CD14-positive monocyte (primary cell): ENCODE measurements around the gene CDH22. TPM values are rescaled to one million over a fixed set of nuclear protein-coding genes. Genes with fewer than 3 reads are reported as not detected.

Source experiments
- DNase-seq, 3 donors: peaks; one replicate each; pipeline ENCODE4 v3.0.0-alpha.2; 2011 to 2022
- H2AFZ ChIP-seq: 2 replicates; pipeline ENCODE4 v1.6.0; 2012; ENCODE audit warnings: mild to moderate bottlenecking, low read depth, low read length, inconsistent platforms; ENCODE audit not compliant: insufficient read depth, poor library complexity, severe bottlenecking
- H3K27ac ChIP-seq, 2 donors: 1 replicate in 1 of 2; 2 replicates in 1 of 2; pipeline ENCODE4 v1.5.1; 2012 to 2013; ENCODE audit warnings: low read length in 2 of 2, control low read depth in 1 of 2, inconsistent platforms in 1 of 2, low read depth in 1 of 2, mild to moderate bottlenecking in 1 of 2
- H3K27me3 ChIP-seq, 2 donors: one replicate each; pipeline versions ENCODE4 v1.6.0 to v1.6.1; 2011 to 2013; ENCODE audit warnings: low read length in 2 of 2; ENCODE audit not compliant: control insufficient read depth in 2 of 2, insufficient read depth in 2 of 2
- H3K36me3 ChIP-seq, 2 donors: replicated peaks in 1 of 2; 1 replicate in 1 of 2; 2 replicates in 1 of 2; pipeline versions ENCODE4 v1.5.1 to v1.6.1; 2012 to 2013; ENCODE audit warnings: low read length in 2 of 2, control low read depth in 1 of 2, inconsistent platforms in 1 of 2, mild to moderate bottlenecking in 1 of 2; ENCODE audit not compliant: insufficient read depth in 2 of 2, control insufficient read depth in 1 of 2
- H3K4me1 ChIP-seq, 2 donors: 1 replicate in 1 of 2; 2 replicates in 1 of 2; pipeline versions ENCODE4 v1.5.1 to v1.6.1; 2012 to 2013; ENCODE audit warnings: low read length in 2 of 2, control low read depth in 1 of 2, inconsistent platforms in 1 of 2, mild to moderate bottlenecking in 1 of 2, moderate library complexity in 1 of 2; ENCODE audit not compliant: insufficient read depth in 2 of 2, control insufficient read depth in 1 of 2
- H3K4me2 ChIP-seq: replicated peaks from 2 replicates; pipeline ENCODE3; 2012; ENCODE audit warnings: low read length, moderate library complexity, mild to moderate bottlenecking; ENCODE audit not compliant: poor library complexity, severe bottlenecking; ENCODE audit errors: extremely low read depth
- H3K4me3 ChIP-seq, 3 experiments: fragments of 200-600 bp in 1 of 3; sonication (generic) in 1 of 3; replicated peaks in 1 of 3; 1 replicate in 2 of 3; 2 replicates in 1 of 3; pipeline ENCODE4 v1.5.1; 2011 to 2013; ENCODE audit warnings: low read length in 3 of 3, mild to moderate bottlenecking in 3 of 3, control low read depth in 2 of 3, low read depth in 2 of 3, inconsistent platforms in 1 of 3, moderate library complexity in 1 of 3
- H3K79me2 ChIP-seq: 2 replicates; pipeline ENCODE4 v1.6.0; 2012; ENCODE audit warnings: mild to moderate bottlenecking, control low read depth, inconsistent platforms, low read length, moderate library complexity; ENCODE audit not compliant: insufficient read depth
- H3K9ac ChIP-seq: 2 replicates; pipeline ENCODE4 v1.6.0; 2017; ENCODE audit warnings: low read length, mild to moderate bottlenecking; ENCODE audit not compliant: insufficient read depth, poor library complexity, severe bottlenecking
- H3K9me3 ChIP-seq, 2 donors: replicated peaks in 1 of 2; 1 replicate in 1 of 2; 2 replicates in 1 of 2; pipeline versions ENCODE4 v1.5.1 to v1.6.1; 2012 to 2013; ENCODE audit warnings: low read length in 2 of 2, control low read depth in 1 of 2; ENCODE audit not compliant: control insufficient read depth in 1 of 2, insufficient read depth in 1 of 2
- H4K20me1 ChIP-seq: 2 replicates; pipeline ENCODE4 v1.6.0; 2012; ENCODE audit warnings: mild to moderate bottlenecking, low read length, control low read depth, moderate library complexity; ENCODE audit not compliant: insufficient read depth
- H3K27ac Mint-ChIP-seq, 7 donors: one replicate each; pipeline ENCODE4 v1.8.0; 2020; ENCODE audit warnings: mild to moderate bottlenecking in 7 of 7, mixed read lengths in 7 of 7, moderate library complexity in 6 of 7, inconsistent platforms in 2 of 7
- H3K27me3 Mint-ChIP-seq, 3 donors: one replicate each; pipeline ENCODE4 v1.8.0; 2021 to 2022; ENCODE audit warnings: low read depth in 3 of 3, mild to moderate bottlenecking in 3 of 3, mixed read lengths in 3 of 3, moderate library complexity in 3 of 3, inconsistent platforms in 1 of 3
- H3K36me3 Mint-ChIP-seq, 2 donors: one replicate each; pipeline ENCODE4 v1.8.0; 2020; ENCODE audit warnings: mixed read lengths in 2 of 2, inconsistent platforms in 1 of 2, mild to moderate bottlenecking in 1 of 2
- H3K4me1 Mint-ChIP-seq: one replicate; pipeline ENCODE4 v1.8.0; 2020; ENCODE audit warnings: mild to moderate bottlenecking, mixed read lengths
- H3K4me3 Mint-ChIP-seq, 2 donors: one replicate each; pipeline ENCODE4 v1.8.0; 2020; ENCODE audit warnings: mild to moderate bottlenecking in 2 of 2, mixed read lengths in 2 of 2, moderate library complexity in 1 of 2
- H3K9me3 Mint-ChIP-seq, 7 donors: one replicate each; pipeline ENCODE4 v1.8.0; 2020 to 2022; ENCODE audit warnings: mixed read lengths in 7 of 7, mild to moderate bottlenecking in 6 of 7, moderate library complexity in 6 of 7, inconsistent platforms in 2 of 7
- WGBS: methylation state at CpG from one replicate; pipeline ENCODE4 v1.1.5; 2013; ENCODE audit warnings: missing lambda C conversion rate; ENCODE audit not compliant: insufficient coverage; 5-methylcytosine and 5-hydroxymethylcytosine counted together
- intact Hi-C, 2 donors: fragments of 100-400 bp; cut with micrococcal nuclease; formaldehyde crosslinking; loops; one replicate each; pipeline versions ENCODE4 v1.15.0 to v1.15.1; 2023
- polyA plus RNA-seq, 3 donors: library from polyadenylated mRNA; depleted of rRNA in 1 of 3; unstranded in 2 of 3; stranded (reverse) in 1 of 3; fragments of 300-500 nt in 2 of 3; fragments of >200 nt in 1 of 3; fragmentation: Illumina TruSeq in 2 of 3; gene quantifications; 1 replicate in 2 of 3; 2 replicates in 1 of 3; pipeline ENCODE4 v1.2.3, GENCODE V29; 2012 to 2021
- TF ChIP-seq, protein P1 (sequence below): fragments of 200-600 bp; IDR thresholded peaks from one replicate; pipeline ENCODE4 v1.8.0; 2022; ENCODE audit warnings: antibody characterized with exemption, mild to moderate bottlenecking

CDH22 gene
- polyA plus RNA-seq, 3 donors = not detected

DNA sequence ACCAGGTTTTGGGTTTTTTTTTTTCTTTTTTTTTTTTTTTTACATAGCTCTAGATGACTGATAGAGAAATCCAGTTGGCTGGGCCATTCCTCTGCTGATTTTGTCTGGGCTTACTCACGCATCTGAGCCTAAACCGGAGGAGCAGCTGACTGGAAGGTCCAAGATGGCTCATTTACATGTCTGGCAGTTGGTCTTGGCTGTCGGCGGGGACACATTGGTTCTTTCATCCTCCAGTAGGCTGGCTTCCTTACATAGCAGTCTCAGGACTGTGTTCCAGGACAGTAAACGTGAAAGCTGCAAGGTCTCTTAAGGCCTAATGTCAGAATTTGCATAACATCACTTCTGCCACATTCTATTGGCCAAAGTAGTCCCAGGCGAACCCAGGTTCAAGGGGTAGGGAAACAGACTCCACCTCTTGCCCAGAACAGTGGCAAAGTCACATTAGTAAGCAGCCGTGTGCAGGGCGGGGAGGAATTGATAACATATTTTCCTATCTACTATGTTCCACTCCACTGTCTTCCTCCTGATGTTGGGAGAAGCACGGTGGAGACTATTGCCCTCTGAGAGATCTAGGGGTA, 87.0 kb downstream of the CDH22 start:
- Histone ChIP-seq H3K4me1 (peaks cover 0 to under 1% of the 10 kb centered on the region in 2 donors), H3K9ac (no peak overlapping the region), H4K20me1 (no peaks in the 10 kb centered on the region), H3K27ac (no peak overlapping the region), H3K4me2 (no peak overlapping the region), H3K27me3 (peaks cover 0 to 16% of the 10 kb centered on the region in 2 donors), H3K36me3 (no peaks in the 10 kb centered on the region), H2AFZ (no peak overlapping the region), H3K9me3 (no peaks in the 10 kb centered on the region), H3K4me3 (no peak overlapping the region), H3K79me2 (no peaks in the 10 kb centered on the region)
- intact Hi-C loops = no loop called here
- H3K27ac Mint-ChIP-seq = no peak overlapping the region
- WGBS = 96% methylated on average over 4 of the region's 9 CpGs
- H3K4me1 Mint-ChIP-seq = peaks cover 6% of the 10 kb centered on the region
- H3K36me3 Mint-ChIP-seq = no peaks in the 10 kb centered on the region
- no peak overlapping the region for H3K4me3 Mint-ChIP-seq
- H3K9me3 Mint-ChIP-seq = peaks cover 0 to 2% (median 0%) of the 10 kb centered on the region in 7 donors
- no peak for DNase-seq
- TF ChIP-seq, protein P1, sequence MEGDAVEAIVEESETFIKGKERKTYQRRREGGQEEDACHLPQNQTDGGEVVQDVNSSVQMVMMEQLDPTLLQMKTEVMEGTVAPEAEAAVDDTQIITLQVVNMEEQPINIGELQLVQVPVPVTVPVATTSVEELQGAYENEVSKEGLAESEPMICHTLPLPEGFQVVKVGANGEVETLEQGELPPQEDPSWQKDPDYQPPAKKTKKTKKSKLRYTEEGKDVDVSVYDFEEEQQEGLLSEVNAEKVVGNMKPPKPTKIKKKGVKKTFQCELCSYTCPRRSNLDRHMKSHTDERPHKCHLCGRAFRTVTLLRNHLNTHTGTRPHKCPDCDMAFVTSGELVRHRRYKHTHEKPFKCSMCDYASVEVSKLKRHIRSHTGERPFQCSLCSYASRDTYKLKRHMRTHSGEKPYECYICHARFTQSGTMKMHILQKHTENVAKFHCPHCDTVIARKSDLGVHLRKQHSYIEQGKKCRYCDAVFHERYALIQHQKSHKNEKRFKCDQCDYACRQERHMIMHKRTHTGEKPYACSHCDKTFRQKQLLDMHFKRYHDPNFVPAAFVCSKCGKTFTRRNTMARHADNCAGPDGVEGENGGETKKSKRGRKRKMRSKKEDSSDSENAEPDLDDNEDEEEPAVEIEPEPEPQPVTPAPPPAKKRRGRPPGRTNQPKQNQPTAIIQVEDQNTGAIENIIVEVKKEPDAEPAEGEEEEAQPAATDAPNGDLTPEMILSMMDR = no peak
- H3K27me3 Mint-ChIP-seq = peaks cover 16 to 30% (median 21%) of the 10 kb centered on the region in 3 donors

DNA sequence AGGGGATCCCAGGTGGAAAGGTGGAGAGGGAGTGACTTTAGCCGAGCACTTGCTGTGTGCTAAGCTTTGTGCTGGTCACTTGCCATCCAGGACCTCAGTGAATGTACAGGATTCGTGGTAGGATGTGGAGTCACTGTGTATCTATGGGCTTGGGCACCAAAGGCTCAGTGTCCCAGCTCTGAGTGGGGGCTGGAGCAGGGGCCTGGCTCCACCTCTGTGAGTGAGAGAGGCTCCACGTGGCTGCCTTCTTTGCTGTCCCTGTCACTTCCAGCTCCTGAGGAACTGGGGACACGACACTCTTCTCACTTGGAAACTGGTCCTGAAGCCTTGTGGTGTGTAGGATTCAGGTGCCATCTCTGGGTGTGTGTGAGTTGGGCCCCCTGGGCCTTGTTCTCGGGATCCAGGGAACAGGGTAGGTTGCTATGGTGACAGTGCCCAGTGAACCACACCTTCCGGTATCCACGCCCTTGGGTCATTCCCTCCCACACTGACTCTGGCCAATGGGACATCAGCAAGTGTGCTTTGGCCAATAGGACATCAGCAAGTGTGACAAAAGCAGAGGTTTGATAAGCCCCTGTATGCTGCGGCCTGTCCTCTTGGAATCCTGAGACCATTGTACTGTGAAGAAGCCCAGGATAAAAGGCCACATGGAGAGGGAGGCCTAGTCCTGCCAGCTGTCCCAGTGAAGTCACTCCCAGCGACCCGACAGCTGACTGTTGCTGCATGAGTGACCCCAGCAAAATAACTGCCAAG, 87.7 kb downstream of the CDH22 start:
- no peak overlapping the region for H3K4me2 ChIP-seq
- Mint-ChIP-seq H3K36me3 (no peaks in the 10 kb centered on the region), H3K4me3 (no peak overlapping the region), H3K27ac (no peak overlapping the region), H3K27me3 (peaks cover 9 to 23% (median 15%) of the 10 kb centered on the region in 3 donors), H3K4me1 (peaks cover 6% of the 10 kb centered on the region), H3K9me3 (peaks cover 0 to 2% (median 0%) of the 10 kb centered on the region in 7 donors)
- peaks cover 0 to 11% of the 10 kb centered on the region in 2 donors for H3K27me3 ChIP-seq
- H3K27ac ChIP-seq = no peak overlapping the region
- H3K4me3 ChIP-seq = no peak overlapping the region
- no peak for DNase-seq
- TF ChIP-seq, protein P1 = no peak
- H3K4me1 ChIP-seq = no peaks in the 10 kb centered on the region
- intact Hi-C loops = no loop called here
- H3K9me3 ChIP-seq = no peaks in the 10 kb centered on the region
- no peak overlapping the region for H2AFZ ChIP-seq
- no peaks in the 10 kb centered on the region for H3K79me2 ChIP-seq
- H3K9ac ChIP-seq = no peak overlapping the region
- H3K36me3 ChIP-seq = no peaks in the 10 kb centered on the region
- WGBS = 94% methylated on average over 6 of the region's 10 CpGs
- no peaks in the 10 kb centered on the region for H4K20me1 ChIP-seq
